GM18499 (cell line): ENCODE measurements around the gene CERS1.

Experiments
- ATAC-seq: cut with Tn5 transposase; IDR thresholded peaks from one replicate; pipeline ENCODE4 v1.9.1; 2021; ENCODE audit warnings: moderate number of reproducible peaks; ENCODE audit not compliant: insufficient read depth, unreplicated experiment

Gene CERS1

GRCh38 chr19:18895824-18896341 lies at the start of gene CERS1:
TSS of gene CERS1 (minus strand) at chr19:18896158. CDS start at chr19:18896072, 86 bp downstream.
- ATAC-seq = no peak

- ATAC-seq = no peak
These were observed 49.3 kb upstream of the CERS1 start for GRCh38 chr19:18945297-18945696.

- no peak for ATAC-seq
These were observed 47.5 kb upstream of the CERS1 start for GRCh38 chr19:18943465-18943864.

- no peak for ATAC-seq
These were observed 46.7 kb upstream of the CERS1 start for GRCh38 chr19:18942692-18943091.

- no peak for ATAC-seq
These were observed 45.8 kb upstream of the CERS1 start for GRCh38 chr19:18941628-18942354.

GRCh38 chr19:18940769-18941627 lies 45.0 kb upstream of the CERS1 start, which contains the start of gene HOMER3:
TSS of gene HOMER3 (minus strand) at chr19:18941217. CDS start at chr19:18938982, 2,235 bp downstream.
- no peak for ATAC-seq

- ATAC-seq = no peak
These were observed 44.2 kb upstream of the CERS1 start for GRCh38 chr19:18939922-18940768.

GRCh38 chr19:18939163-18939562 lies 43.2 kb upstream of the CERS1 start:
- ATAC-seq = no peak

GRCh38 chr19:18933297-18933696 lies 37.3 kb upstream of the CERS1 start:
- ATAC-seq = no peak

GRCh38 chr19:18932216-18932841 lies 36.4 kb upstream of the CERS1 start:
- no peak for ATAC-seq

- no peak for ATAC-seq
These were observed 35.6 kb upstream of the CERS1 start for GRCh38 chr19:18931316-18932162.

GRCh38 chr19:18929311-18929710 lies 33.4 kb upstream of the CERS1 start:
- ATAC-seq = no peak

GRCh38 chr19:18928018-18928805 lies 32.3 kb upstream of the CERS1 start:
- no peak for ATAC-seq

GRCh38 chr19:18924684-18925213 lies 28.8 kb upstream of the CERS1 start:
- ATAC-seq = no peak

- no peak for ATAC-seq
These were observed 26.4 kb upstream of the CERS1 start for GRCh38 chr19:18922228-18922985.

- ATAC-seq = no peak
These were observed 25.6 kb upstream of the CERS1 start for GRCh38 chr19:18921593-18921992.

- ATAC-seq = no peak
These were observed 24.4 kb upstream of the CERS1 start for GRCh38 chr19:18920400-18920799.
